Superior temporal gyrus (tissue), 1 donor: ENCODE data around the gene GPR33.
"Not testable (repeated sequence)": the region's sequence is repeated elsewhere in the genome, so short reads cannot be mapped to it uniquely, and the experiment has no call there.

Experiments used
- DNase-seq: peaks from one replicate; pipeline ENCODE4 v3.0.0-alpha.2; 2016; ENCODE audit errors: extremely low spot score

The GPR33 gene, protein sequence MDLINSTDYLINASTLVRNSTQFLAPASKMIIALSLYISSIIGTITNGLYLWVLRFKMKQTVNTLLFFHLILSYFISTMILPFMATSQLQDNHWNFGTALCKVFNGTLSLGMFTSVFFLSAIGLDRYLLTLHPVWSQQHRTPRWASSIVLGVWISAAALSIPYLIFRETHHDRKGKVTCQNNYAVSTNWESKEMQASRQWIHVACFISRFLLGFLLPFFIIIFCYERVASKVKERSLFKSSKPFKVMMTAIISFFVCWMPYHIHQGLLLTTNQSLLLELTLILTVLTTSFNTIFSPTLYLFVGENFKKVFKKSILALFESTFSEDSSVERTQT

DNA sequence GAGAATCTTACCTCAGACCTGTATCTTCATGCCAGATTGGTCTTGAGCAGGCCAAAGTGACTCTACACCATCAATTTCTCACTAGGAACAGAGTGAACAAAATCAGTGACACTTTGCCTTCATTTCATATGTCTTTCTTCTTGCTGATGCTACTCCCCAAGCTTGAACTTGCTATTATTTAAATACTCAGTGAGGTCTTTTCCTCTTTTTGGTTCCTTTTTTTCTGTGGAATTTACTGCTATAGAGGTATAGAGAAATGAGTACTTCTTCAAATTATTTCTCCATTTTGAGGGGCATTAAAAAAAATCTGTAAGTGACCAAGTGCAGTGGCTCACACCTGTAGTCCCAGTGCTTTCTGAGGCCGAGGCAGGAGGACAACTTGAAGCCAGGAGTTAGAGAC, at the start of gene GPR33:
GPR33 (minus strand) TSS at position 154 of the 400 bp plus-strand sequence. CDS start 4,074 bp downstream, outside the sequence.
- no peak for DNase-seq

DNA sequence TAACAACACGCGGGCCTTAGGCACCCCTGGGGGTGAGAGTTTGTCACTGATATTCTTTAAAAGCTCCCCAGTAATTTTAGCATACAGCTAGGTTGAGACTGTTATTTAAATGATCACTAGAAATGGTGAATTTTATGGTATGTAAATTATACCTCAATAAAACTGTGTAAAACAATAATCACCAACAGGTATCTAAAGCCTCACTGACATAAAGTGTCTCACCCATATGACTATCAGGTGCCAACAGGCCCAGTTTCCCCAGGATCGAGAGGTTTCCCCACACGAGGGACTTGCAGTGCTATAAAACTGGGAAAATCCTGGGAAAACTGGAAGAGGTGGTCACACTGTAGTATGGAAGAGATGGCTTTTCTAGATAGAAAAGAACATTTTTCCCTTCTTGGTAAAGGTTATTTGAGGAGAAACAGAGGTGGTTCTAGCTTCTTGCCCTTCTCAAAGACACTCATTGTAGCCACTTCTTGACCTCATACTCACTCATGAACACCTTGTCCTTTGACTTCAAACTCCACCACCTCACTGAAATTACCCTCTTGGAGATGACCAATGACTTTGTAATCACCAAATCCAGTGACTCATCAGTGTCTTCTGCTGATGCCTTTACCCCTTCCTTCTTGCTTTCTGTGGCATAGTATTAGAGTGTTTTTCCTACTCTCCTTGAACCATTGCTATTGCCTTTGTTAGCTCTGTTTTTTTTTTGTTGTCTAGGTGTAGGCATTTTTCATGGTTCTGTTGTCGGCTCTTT, 48.5 kb upstream of the GPR33 start:
- no peak for DNase-seq

DNA sequence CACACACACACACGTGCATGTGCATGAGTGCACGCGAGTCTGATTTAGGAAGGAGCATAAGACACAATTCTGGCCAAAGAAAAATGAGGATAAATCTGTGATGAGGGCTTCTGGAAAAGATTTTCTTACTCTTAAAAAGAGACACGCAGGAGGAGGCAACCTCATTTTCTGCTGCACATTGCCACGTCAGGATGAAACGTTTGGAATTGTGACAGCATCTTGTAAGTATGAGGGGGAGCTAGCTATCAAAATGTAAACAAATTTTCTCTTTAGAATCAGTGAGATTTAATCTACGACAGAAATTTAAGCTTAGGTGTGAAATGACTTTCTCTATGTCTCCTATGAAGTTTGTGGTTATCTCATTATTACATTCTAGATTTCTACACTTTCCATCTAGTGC, 42.3 kb upstream of the GPR33 start:
- DNase-seq: no peak

DNA sequence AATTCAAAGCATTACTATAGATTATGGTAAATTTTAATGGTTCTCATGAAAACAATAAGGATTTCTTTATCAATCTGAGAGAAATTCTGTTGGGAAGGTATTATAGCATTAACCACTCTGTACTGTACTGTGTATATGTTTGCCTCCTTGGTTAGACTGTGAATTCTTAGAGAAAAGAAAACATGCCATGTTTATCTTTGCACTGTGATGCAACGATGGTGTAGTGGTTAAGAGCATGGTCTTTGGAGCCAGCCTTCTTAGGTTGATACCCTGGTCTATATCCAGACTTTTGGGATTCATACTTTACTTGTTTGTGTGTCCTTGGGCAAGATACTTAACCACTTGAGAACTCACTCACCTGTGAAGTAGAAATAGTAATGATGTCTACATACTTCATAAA, 41.2 kb upstream of the GPR33 start:
- no peak for DNase-seq

DNA sequence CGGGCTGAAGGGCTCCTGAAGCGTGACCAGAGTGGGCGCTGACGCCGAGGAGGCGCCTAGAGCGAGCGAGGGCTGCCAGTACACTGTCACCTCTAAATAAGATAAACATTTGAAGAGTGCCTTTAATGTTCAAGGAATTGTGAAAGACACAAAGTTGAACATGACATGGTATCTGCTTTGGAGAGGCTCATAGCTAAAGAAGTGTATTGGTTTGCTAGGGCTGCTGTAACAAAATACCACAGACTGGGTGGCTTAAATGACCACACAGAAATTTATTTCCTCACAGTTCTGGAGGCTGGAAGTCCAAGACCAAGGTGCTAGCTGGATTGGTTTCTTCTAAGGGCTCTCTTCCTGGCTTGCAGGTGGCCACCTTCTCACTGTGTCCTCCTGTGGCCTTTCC, 39.7 kb upstream of the GPR33 start:
- no peak for DNase-seq

DNA sequence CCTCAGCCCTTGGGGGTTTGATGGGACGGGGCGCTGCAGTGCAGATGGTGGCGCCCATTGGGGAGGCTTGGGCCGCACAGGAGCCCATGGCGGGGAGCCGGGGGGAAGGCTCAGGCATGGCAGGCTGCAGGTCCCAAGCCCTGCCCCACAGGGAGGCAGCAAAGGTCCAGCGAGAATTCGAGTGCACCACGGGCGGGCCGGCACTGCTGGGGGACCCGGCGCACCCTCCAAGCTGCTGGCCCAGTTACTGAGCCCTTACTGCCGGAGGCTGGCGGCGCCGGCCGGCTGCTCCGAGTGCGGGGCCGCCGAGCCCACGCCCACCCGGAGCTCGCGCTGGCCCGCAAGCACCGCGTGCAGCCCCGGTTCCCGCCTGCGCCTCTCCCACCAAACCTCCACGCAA, 39.2 kb upstream of the GPR33 start:
- no peak for DNase-seq

DNA sequence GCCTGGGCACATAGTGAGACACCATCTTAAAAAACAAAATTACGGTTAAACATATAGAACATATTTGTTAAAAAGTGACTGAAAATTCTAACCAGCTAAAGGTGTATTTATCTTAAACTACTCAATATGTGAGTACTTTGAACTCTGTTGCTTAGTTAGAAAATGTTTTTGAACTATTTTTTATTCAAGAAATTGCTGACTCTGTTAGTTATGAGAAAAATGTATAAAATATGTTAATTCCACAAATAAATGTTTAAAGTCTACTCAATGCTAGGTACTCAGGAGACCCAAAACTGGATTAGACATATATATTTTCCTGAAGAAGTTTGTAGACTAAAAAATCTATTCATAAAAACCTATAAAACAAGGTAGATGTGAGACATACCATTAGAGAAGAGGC, 23.0 kb upstream of the GPR33 start:
- no peak for DNase-seq

DNA sequence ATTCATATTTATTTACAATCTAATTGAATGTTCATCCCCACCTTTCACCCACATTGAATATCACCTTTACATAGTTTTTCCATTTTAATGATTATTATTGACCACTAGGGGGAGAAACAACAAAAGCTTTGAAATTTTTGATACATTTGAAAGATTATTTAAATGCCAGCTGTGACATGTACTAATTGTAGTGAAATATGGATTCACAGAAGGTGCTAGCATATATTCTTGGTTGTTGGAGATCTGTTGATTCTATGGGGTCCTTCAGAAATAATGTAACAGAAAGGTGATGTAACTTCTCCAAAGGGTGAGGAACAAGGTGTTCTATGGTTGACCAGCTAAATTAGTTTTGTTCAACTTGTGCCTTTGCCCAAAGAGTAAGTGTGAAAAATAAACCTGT, 22.4 kb upstream of the GPR33 start:
- DNase-seq: peak; percentile 76

DNA sequence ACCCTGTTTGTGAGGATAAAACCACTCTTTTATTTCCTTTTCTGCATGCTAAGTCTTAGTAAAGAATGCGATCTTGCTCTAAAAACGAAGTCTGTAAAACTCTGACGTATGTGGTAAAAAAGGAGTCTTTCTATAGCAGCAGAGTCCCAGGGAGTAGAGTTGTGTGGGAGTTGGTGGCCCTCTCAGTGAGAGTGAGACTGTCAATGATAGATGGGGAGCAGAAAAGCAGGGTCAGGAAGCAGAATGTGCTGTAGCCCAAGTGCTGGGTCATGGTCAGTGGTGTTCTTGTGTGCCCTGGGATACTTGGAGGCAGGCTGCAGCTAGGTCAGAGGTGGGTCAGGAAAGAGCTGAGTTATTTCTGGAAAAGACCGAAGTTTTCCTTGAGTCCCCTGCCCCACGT, 20.3 kb upstream of the GPR33 start:
- no peak for DNase-seq

DNA sequence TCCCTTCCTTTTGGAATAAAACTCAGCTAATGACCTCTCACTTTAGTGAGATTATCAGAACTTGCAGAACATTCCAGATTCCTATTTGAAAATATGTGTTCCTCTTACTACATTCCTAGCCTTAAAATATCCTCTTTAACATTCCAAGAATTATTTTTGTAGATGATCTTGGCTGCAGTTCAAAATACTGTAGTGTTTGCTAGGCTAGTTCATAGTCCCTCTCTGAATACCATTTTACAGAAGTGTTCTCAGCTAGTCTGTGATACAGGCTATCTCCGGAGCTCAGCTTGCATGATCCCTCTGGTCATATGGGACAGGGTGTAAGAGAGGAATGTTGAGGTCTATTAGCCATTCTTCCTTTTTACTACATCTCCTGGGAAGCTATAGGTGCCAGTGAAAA, 17.6 kb upstream of the GPR33 start:
- peak; percentile 66 for DNase-seq

DNA sequence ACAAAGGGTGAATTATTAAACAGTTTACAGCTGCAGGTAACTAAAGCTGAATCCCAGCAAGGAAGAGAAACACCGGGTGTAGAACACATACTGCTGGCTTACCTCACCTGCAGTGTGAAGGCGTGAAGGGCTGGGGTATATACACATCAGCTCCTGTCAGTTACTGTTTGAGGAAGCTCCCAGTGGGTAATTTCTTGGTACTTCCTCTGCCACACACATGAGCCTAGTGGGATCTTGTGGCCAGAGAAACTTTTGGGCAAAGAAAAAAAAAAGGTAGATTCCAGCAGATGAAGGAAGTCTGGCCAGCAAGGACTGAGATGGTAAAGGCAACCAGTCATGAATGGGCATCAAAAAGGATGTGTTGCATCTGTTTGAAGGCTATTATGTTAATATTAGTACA, 14.0 kb upstream of the GPR33 start:
- no peak for DNase-seq

DNA sequence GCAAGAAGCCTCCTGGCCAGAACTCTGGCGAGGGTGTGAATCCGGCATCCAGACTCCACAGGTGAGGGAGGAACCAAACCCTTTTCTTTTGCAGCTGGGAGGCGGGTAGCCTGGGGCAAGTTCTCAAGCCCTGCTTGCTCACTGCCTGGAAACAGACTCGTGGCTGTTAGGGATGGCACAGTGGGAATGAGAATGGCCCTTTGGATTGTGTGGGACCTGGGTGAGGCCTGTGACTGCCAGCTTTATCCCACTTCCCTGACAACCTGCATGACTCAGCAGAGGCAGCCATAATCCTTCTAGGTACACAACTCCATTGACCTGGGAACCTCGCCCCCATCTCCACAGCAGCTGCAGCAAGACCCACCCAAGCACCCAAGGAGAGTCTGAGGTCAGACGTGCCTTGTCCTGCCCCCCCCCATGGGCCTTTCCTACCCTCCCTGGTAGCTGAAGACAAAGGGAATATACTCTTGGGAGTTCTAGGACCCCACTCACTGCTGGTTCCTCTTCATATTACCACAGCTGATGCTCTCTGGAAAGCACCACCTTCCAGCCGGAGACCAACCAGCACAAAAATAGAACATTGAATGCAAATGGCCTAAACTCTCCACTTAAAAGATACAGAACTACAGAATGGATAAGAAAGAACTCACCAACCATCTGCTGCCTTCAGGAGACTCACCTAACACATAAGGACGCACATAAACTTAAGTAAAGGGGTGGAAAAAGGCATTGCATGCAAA, 5.1 kb upstream of the GPR33 start:
- no peak for DNase-seq

DNA sequence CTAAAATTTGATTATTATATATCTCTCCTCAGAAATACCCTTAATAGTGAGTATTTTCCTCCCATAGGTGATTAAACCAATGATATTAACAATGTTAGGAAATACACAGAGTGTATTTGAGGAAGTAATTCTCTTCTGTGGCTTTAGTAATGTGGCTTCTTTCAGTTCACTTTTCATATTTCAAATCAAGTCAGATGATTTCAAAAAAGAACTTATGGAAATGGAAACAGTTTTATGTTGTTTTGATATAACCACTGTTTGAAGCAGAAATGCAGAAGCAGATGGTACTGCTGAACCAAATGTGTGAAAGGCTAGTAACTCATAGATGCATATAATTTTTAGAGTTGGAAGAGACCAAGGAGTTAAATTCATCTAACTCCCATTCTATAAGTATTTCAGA, 1.9 kb upstream of the GPR33 start:
- DNase-seq: no peak

DNA sequence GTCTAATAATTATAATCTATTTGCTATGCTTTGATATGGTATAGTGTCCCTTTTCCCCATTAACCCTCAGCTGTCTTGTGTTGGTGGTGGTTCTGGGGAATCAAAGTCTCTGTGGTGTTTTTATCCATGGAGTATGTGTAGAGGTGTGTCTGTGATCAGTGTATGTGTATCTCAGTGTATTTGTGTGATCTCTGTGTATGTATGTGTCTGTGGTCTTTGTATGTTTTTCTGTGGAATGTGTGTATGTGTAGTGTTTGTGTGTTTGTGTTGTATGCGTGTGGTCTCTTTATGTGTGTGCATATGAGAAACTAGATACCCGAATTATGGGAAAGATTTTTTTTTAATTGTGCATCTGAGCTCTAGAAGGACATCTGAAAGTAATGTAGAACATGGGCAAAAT, 1.1 kb downstream of the GPR33 start:
- no peak for DNase-seq

DNA sequence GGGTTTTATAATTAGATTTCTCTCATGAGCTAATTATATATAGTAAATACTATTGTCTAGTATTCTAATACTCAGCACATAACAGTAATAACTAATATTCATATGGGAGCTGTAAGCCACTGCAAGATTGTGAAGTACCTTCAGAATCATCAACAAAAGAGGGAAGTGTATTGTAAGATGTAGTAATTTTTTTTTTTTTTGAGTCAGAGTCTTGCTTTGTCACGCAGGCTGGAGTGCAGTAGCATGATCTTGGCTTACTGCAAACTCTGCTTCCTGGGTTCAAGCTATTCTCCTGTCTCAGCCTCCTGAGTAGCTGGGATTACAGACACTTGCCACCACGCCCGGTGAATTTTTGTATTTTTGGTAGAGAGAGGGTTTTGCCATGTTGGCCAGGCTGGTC, 3.1 kb downstream of the GPR33 start:
- no peak for DNase-seq

DNA sequence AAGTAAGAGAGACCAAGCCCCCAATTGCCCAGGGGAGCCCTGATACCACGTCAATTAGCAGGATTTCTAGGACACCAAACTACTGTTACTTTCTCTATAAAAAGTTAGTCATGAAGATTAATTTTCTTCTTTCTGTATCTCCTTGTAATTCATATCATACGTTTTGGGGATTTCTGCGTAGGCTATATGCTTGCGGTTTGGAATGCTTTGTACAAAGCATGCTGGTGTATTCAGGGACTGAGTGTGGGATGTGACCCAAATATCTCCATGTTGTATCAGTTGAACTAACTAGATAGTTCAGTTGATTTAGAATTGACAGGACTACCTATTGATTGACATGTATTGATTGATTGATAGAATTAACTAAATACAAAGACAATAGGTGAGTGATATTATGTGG, 7.7 kb downstream of the GPR33 start:
- no peak for DNase-seq

DNA sequence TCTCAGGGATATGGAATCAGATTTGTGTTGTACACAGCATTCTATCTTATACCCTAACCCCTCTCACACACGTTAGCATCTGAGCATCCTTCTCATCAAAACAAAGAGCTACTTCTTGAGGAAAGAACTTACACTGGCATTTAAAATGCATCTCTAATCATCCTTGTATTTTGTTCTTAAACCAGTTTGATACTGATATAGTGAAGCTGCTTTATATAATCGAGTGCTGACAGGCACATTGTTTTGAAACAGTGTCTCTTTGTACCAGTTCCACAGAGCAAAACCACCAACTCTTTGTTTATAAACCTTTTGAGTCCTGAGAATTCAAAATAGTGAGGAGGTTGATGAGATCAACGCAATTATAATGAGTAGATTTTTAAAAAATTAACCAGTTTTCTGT, 8.8 kb downstream of the GPR33 start:
- DNase-seq: peak; percentile 91

DNA sequence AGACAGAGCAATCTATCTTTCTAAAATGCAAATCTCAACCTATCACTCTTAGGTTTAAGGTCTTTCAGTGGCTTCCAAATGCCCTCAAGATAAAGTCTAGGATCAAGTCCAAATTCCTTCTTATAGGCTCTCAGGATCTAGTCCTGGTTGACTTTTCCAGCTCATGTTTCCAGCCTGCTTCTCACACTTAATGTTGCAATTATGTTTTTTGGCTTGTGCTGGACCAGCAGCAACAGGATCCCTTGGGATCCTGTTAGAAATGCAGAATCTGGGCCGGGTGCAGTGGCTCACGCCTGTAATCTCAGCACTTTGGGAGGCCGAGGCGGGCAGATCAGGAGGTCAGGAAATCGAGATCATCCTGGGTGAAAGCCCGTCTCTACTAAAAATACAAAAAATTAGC, 10.6 kb downstream of the GPR33 start:
- no peak for DNase-seq

DNA sequence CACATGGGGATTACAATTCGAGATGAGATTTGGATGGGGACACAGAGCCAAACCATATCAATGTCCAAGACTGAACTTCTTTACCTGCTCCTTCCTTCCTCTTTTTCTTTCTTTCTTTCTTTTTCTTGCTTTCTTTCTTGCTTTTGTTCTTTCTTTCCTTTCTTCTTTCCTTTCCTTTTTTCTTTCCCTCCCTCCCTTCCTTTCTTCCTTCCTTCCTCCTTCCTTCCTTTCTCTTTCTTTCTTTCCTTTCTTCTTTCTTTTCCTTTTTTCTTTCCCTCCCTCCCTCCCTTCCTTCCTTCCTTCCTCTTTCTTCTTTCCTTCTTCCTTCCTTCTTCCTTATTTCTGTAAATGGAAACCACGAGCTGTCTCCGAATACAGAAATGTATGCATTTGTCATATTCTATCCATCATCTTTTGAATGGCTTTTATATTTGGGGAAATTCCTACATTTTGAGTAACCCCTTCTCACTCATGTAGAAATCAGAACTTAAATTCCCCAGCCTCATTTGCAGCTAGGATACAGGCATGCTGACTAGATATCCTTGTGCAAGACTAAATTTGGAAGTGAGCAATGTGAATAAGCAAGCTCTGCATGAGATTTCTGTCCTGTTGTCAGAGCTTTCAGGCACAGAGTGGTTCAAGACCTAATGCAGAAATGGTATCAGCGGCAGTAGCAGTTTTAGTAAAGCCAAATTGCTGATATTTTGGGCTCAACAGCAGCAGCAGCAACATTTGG, 11.5 kb downstream of the GPR33 start:
- DNase-seq: no peak

DNA sequence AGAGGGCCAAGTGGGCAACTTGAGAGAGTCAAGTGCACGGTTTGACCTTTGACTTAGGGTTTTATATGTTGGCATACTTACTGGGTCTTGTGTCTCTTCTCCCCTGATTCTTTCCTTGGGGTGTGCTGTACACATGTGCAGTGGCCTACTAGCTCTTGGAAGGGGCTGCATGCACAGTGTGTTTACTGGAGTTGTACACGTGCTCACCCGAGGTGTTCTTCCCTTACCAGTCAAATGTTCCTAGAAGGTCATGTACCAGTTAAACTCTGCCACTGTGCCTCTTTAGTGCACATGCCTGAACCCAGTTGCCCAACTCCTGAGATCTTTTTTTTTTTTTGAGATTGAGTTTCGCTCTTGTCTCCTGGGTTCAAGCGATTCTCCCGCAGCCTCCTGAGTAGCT, 21.3 kb downstream of the GPR33 start:
- DNase-seq: no peak

DNA sequence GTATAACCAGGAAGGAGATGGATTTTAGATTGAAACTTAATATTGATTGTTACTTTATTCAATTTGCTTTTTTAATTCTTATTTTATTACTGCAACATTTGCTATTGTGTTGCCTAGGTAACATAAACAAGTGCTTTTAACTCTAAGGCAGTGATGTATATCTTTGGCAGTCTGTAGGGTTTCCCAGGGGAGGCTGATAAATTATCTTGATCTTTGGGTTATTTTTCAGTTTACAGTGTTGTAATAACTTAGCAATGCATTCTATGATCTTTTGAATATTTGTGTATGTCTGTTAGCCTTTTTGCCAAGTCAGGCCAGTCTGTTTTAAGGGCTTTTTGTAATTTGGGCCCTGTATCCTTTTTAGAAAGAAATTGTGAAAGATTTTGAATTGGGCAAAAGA, 22.7 kb downstream of the GPR33 start:
- no peak for DNase-seq

DNA sequence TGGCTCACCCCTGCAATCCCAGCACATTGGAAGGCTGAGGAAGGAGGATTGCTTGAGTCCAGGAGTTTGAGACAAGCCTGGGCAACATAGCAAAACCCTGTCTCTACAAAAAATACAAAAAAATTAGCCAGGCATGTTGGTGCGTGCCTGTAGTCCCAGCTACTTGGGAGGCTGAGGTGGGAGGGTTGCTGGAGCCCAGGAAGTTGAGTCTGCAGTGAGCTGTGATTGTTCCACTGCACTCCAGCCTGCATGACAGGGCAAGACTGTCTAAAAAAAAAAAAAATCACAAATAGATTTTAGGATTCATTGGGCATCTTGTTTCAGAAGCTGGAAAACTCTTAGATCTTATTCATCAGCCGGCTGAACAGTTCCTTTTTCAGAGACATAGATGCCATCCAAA, 25.4 kb downstream of the GPR33 start:
- DNase-seq: not testable (repeated sequence)
